IMR-90 (cell line): Measurements from ENCODE around the gene GGTLC1. TPM values are rescaled to one million over a fixed set of nuclear protein-coding genes. Genes with fewer than 3 reads are reported as not detected.

Experiments used
- ATAC-seq: fragments of 200-7000 bp; cut with Tn5 transposase; 2 replicates; pipeline ENCODE4 v1.9.1; 2020; ENCODE audit warnings: low read depth, mild to moderate bottlenecking, moderate library complexity
- BruUV-seq: library from RNA; stranded (reverse); fragments of 400-500 nt; replicated peaks from 2 replicates; lab custom pipeline; 2021; lab: Mats Ljungman, UMichigan
- CTCF ChIA-PET: fragments of 300-600 bp; formaldehyde crosslinking; extraction: SDS; loops from one replicate; lab custom pipeline; 2021; ENCODE audit warnings: antibody characterized with exemption; lab: Yijun Ruan, JAX
- POLR2A ChIA-PET: fragments of 300-600 bp; sonication (Branson Sonifier 250); formaldehyde crosslinking; loops from one replicate; lab custom pipeline; 2022; ENCODE audit warnings: antibody characterized with exemption; ENCODE audit not compliant: unreplicated experiment; lab: Charles Lee
- DNase-seq: peaks from one replicate; pipeline ENCODE4 v3.0.0; 2013
- H2AFZ ChIP-seq: replicated peaks from 2 replicates; pipeline ENCODE3; 2013; ENCODE audit warnings: low read length, mild to moderate bottlenecking; ENCODE audit not compliant: poor library complexity
- H2AK5ac ChIP-seq: 2 replicates; pipeline ENCODE4 v1.6.1; 2013; ENCODE audit warnings: low read depth, low read length, inconsistent platforms
- H2AK9ac ChIP-seq: replicated peaks from 2 replicates; pipeline ENCODE3; 2013; ENCODE audit warnings: mild to moderate bottlenecking, low read depth, low read length, moderate library complexity; ENCODE audit not compliant: poor library complexity
- H2BK120ac ChIP-seq: 2 replicates; pipeline ENCODE4 v1.6.1; 2013; ENCODE audit warnings: low read depth, low read length, inconsistent platforms
- H2BK15ac ChIP-seq: 3 replicates; pipeline ENCODE4 v1.6.1; 2013; ENCODE audit warnings: low read depth, low read length, inconsistent platforms
- H2BK20ac ChIP-seq: 2 replicates; pipeline ENCODE4 v1.6.1; 2013; ENCODE audit warnings: low read depth, mild to moderate bottlenecking, inconsistent platforms, low read length, moderate library complexity
- H2BK5ac ChIP-seq: 2 replicates; pipeline ENCODE4 v1.6.1; 2013; ENCODE audit warnings: mild to moderate bottlenecking, low read depth, low read length, inconsistent platforms; ENCODE audit not compliant: poor library complexity, severe bottlenecking
- H3K14ac ChIP-seq: replicated peaks from 2 replicates; pipeline ENCODE4 v1.6.1; 2013; ENCODE audit warnings: low read depth, low read length, inconsistent platforms
- H3K18ac ChIP-seq: 2 replicates; pipeline ENCODE4 v1.6.1; 2013; ENCODE audit warnings: low read depth, low read length, control low read depth
- H3K23ac ChIP-seq: 2 replicates; pipeline ENCODE4 v1.6.1; 2013; ENCODE audit warnings: low read depth, low read length, inconsistent platforms
- H3K27ac ChIP-seq: 2 replicates; pipeline ENCODE4 v1.5.1; 2013; ENCODE audit warnings: mild to moderate bottlenecking, control low read depth, low read length; ENCODE audit not compliant: insufficient read depth
- H3K27me3 ChIP-seq: 2 replicates; pipeline ENCODE4 v1.6.1; 2013; ENCODE audit warnings: low read length; ENCODE audit not compliant: control insufficient read depth, insufficient read depth
- H3K36me3 ChIP-seq: 2 replicates; pipeline ENCODE4 v1.6.1; 2013; ENCODE audit warnings: low read length, mixed read lengths; ENCODE audit not compliant: control insufficient read depth, insufficient read depth
- H3K4ac ChIP-seq: 2 replicates; pipeline ENCODE4 v1.6.1; 2013; ENCODE audit warnings: low read depth, low read length, inconsistent platforms
- H3K4me1 ChIP-seq: 2 replicates; pipeline ENCODE4 v1.6.1; 2013; ENCODE audit warnings: low read length, mixed read lengths; ENCODE audit not compliant: control insufficient read depth, insufficient read depth
- H3K4me2 ChIP-seq: 2 replicates; pipeline ENCODE4 v1.6.1; 2013; ENCODE audit warnings: low read depth, mild to moderate bottlenecking, control low read depth, low read length, moderate library complexity
- H3K4me3 ChIP-seq: 2 replicates; pipeline ENCODE4 v1.5.1; 2013; ENCODE audit warnings: low read depth, mild to moderate bottlenecking, control low read depth, low read length, moderate library complexity; ENCODE audit not compliant: insufficient read depth
- H3K56ac ChIP-seq: 2 replicates; pipeline ENCODE4 v1.6.1; 2013; ENCODE audit warnings: low read length, inconsistent platforms; ENCODE audit not compliant: insufficient read depth; ENCODE audit errors: extremely low read depth
- H3K79me1 ChIP-seq, 2 experiments: 2 replicates each; pipeline ENCODE4 v1.6.1; 2013; ENCODE audit warnings: low read length in 2 of 2, inconsistent platforms in 1 of 2, low read depth in 1 of 2
- H3K9ac ChIP-seq: 2 replicates; pipeline ENCODE4 v1.6.1; 2013; ENCODE audit warnings: low read depth, low read length, control low read depth
- H3K9me1 ChIP-seq: 2 replicates; pipeline ENCODE4 v1.6.1; 2013; ENCODE audit warnings: low read length, inconsistent platforms; ENCODE audit not compliant: insufficient read depth
- H3K9me3 ChIP-seq: 2 replicates; pipeline ENCODE4 v1.6.1; 2013; ENCODE audit warnings: low read length; ENCODE audit not compliant: control insufficient read depth, insufficient read depth
- H4K20me1 ChIP-seq: 2 replicates; pipeline ENCODE4 v1.6.1; 2013; ENCODE audit warnings: low read length, inconsistent platforms; ENCODE audit not compliant: insufficient read depth
- H4K5ac ChIP-seq: 2 replicates; pipeline ENCODE4 v1.6.1; 2013; ENCODE audit warnings: mild to moderate bottlenecking, low read depth, low read length, control low read depth
- H4K8ac ChIP-seq, 2 experiments: 2 replicates each; pipeline ENCODE4 v1.6.1; 2013; ENCODE audit warnings: low read depth in 2 of 2, low read length in 2 of 2, control low read depth in 1 of 2, inconsistent platforms in 1 of 2
- H4K91ac ChIP-seq: 2 replicates; pipeline ENCODE4 v1.6.1; 2013; ENCODE audit warnings: low read depth, low read length, inconsistent platforms; ENCODE audit not compliant: insufficient read depth
- BHLHE40 ChIP-seq: fragments of 150-350 bp; IDR thresholded peaks from 2 replicates; pipeline ENCODE4 v1.6.1; 2016; ENCODE audit warnings: mild to moderate bottlenecking, low read depth, low read length
- CEBPB ChIP-seq: IDR thresholded peaks from 2 replicates; pipeline ENCODE4 v1.6.1; 2012; ENCODE audit warnings: low read depth, low read length, improper control_type of control experiment
- CHD1 ChIP-seq: IDR thresholded peaks from 2 replicates; pipeline ENCODE4 v1.6.1; 2012; ENCODE audit warnings: low read depth, low read length, improper control_type of control experiment
- ELK1 ChIP-seq: fragments of 150-350 bp; IDR thresholded peaks from 2 replicates; pipeline ENCODE4 v1.6.1; 2016; ENCODE audit warnings: low read depth, mild to moderate bottlenecking, low read length, moderate library complexity, borderline replicate concordance
- FOS ChIP-seq: fragments of 150-350 bp; IDR thresholded peaks from 2 replicates; pipeline ENCODE4 v1.6.1; 2016; ENCODE audit warnings: low read depth, low read length
- MAFK ChIP-seq: IDR thresholded peaks from 2 replicates; pipeline ENCODE4 v1.6.1; 2012; ENCODE audit warnings: low read depth, low read length, improper control_type of control experiment
- MAZ ChIP-seq: IDR thresholded peaks from 2 replicates; pipeline ENCODE4 v1.6.1; 2012; ENCODE audit warnings: low read depth, mild to moderate bottlenecking, low read length, improper control_type of control experiment, moderate library complexity, borderline replicate concordance
- MXI1 ChIP-seq: IDR thresholded peaks from 2 replicates; pipeline ENCODE4 v1.6.1; 2012; ENCODE audit warnings: low read depth, mild to moderate bottlenecking, low read length, moderate library complexity, borderline replicate concordance
- NFE2L2 ChIP-seq: fragments of 150-350 bp; IDR thresholded peaks from 2 replicates; pipeline ENCODE4 v1.6.1; 2016; ENCODE audit warnings: low read depth, mild to moderate bottlenecking, low read length
- POLR2A ChIP-seq: IDR thresholded peaks from 2 replicates; pipeline ENCODE4 v1.6.1; 2012; ENCODE audit warnings: mild to moderate bottlenecking, low read depth, low read length
- RAD21 ChIP-seq: IDR thresholded peaks from 2 replicates; pipeline ENCODE4 v1.6.1; 2012; ENCODE audit warnings: low read length, improper control_type of control experiment
- RCOR1 ChIP-seq: IDR thresholded peaks from 2 replicates; pipeline ENCODE4 v1.6.1; 2012; ENCODE audit warnings: mild to moderate bottlenecking, low read length, improper control_type of control experiment; ENCODE audit not compliant: insufficient replicate concordance
- RFX5 ChIP-seq: IDR thresholded peaks from 2 replicates; pipeline ENCODE4 v1.8.0; 2012; ENCODE audit warnings: low read depth, mild to moderate bottlenecking, low read length, moderate library complexity
- SMC3 ChIP-seq: fragments of 150-350 bp; IDR thresholded peaks from 2 replicates; pipeline ENCODE4 v1.6.1; 2016; ENCODE audit warnings: low read depth, mild to moderate bottlenecking, antibody characterized with exemption, low read length, moderate library complexity
- USF2 ChIP-seq: fragments of 150-350 bp; IDR thresholded peaks from 2 replicates; pipeline ENCODE4 v1.6.1; 2017; ENCODE audit warnings: mild to moderate bottlenecking, antibody characterized with exemption, low read length, low read depth
- WGBS, 2 experiments: methylation state at CpG; one replicate each; pipeline versions ENCODE4 v1.1.5 to v1.1.7; 2013; ENCODE audit warnings: missing lambda C conversion rate in 2 of 2; ENCODE audit not compliant: insufficient read length in 1 of 2; ENCODE audit errors: extremely low coverage in 2 of 2; 5-methylcytosine and 5-hydroxymethylcytosine counted together
- dilution Hi-C: fragments of 300-500 bp; cut with HindIII; formaldehyde crosslinking; loops from one replicate; pipeline ENCODE4 v1.14.3; 2018; ENCODE audit warnings: low sequenced_read_pairs; ENCODE audit not compliant: unreplicated experiment
- in situ Hi-C: fragments of 300-500 bp; cut with MboI; formaldehyde crosslinking; loops from 3 replicates; pipeline ENCODE4 v1.14.3; 2019; ENCODE audit warnings: low sequenced_read_pairs, inconsistent platforms, mixed read lengths
- intact Hi-C: fragments of 100-400 bp; cut with micrococcal nuclease; formaldehyde crosslinking; loops from 2 replicates; pipeline ENCODE4 v1.10.0; 2022
- polyA plus RNA-seq, 3 experiments: library from polyadenylated mRNA; depleted of rRNA; stranded (reverse); fragments of >200 nt; gene quantifications; 2 replicates each; pipeline ENCODE4 v1.2.3, GENCODE V29; 2012; ENCODE audit warnings: low replicate concordance in 1 of 3
- total RNA-seq: library from RNA; depleted of rRNA; stranded (reverse); fragments of >200 nt; gene quantifications from 2 replicates; pipeline ENCODE4 v1.2.3, GENCODE V29; 2012
- TF ChIP-seq, protein P1 (sequence below): conservative IDR thresholded peaks from 2 replicates; pipeline ENCODE4 v1.5.1; 2012; ENCODE audit warnings: mild to moderate bottlenecking, low read depth, low read length, improper control_type of control experiment

GGTLC1 gene
- total and polyA plus RNA-seq, 2 of the 4 experiments (the other 2 are of a cell fraction) = not detected

DNA sequence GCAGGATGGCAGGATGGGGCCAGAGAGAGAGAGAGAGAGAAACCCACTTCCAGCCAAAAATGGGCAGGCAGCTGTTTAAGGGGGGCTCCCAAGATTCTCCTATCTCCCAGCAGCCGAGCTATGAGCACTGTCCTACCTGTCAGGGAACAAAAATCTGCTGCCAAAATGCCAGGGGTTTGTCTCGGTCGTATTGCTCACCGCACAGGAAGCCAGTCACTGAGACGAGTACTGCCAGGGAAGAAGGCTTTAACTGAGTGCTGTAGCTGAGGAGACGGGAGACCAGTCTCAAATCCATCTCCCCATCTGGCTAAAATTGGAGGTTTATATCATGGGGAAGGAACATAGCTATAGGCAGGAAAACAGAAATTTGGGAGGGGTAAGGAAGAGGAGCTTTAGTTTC is 22.3 kb downstream of the GGTLC1 start:
- WGBS, 2 experiments = no CpG with 5 or more reads among the region's 6 CpGs
- in situ Hi-C loops (no loop called here), intact Hi-C loops (no loop called here), dilution Hi-C loops (no loop called here)
- no peak overlapping the region for H2BK20ac ChIP-seq
- H3K27ac ChIP-seq = no peak overlapping the region
- H4K5ac ChIP-seq = no peak overlapping the region
- H2BK120ac ChIP-seq = no peak overlapping the region
- no peak overlapping the region for H2BK15ac ChIP-seq
- H3K56ac ChIP-seq = no peak overlapping the region
- no peak overlapping the region for H4K91ac ChIP-seq
- POLR2A ChIA-PET = no interaction called here
- H3K18ac ChIP-seq = no peak overlapping the region
- BruUV-seq = no TSS peak
- no peaks in the 10 kb centered on the region for H3K4me1 ChIP-seq
- no peak overlapping the region for H2AFZ ChIP-seq
- no peaks in the 10 kb centered on the region for H3K27me3 ChIP-seq
- no peak overlapping the region for H3K23ac ChIP-seq
- H3K79me1 ChIP-seq = no peaks in the 10 kb centered on the region
- H3K4me2 ChIP-seq = no peak overlapping the region
- H3K4ac ChIP-seq = no peak overlapping the region
- H2BK5ac ChIP-seq = no peak overlapping the region
- no peak overlapping the region for H2AK5ac ChIP-seq
- ATAC-seq (no peak), DNase-seq (no peak)
- TF ChIP-seq RFX5 (no peak), RAD21 (no peak), ELK1 (no peak), MXI1 (no peak), CHD1 (no peak), CEBPB (no peak), MAFK (no peak), RCOR1 (no peak), BHLHE40 (no peak), POLR2A (no peak), FOS (no peak), NFE2L2 (no peak), USF2 (no peak), MAZ (no peak), SMC3 (no peak)
- TF ChIP-seq, protein P1, sequence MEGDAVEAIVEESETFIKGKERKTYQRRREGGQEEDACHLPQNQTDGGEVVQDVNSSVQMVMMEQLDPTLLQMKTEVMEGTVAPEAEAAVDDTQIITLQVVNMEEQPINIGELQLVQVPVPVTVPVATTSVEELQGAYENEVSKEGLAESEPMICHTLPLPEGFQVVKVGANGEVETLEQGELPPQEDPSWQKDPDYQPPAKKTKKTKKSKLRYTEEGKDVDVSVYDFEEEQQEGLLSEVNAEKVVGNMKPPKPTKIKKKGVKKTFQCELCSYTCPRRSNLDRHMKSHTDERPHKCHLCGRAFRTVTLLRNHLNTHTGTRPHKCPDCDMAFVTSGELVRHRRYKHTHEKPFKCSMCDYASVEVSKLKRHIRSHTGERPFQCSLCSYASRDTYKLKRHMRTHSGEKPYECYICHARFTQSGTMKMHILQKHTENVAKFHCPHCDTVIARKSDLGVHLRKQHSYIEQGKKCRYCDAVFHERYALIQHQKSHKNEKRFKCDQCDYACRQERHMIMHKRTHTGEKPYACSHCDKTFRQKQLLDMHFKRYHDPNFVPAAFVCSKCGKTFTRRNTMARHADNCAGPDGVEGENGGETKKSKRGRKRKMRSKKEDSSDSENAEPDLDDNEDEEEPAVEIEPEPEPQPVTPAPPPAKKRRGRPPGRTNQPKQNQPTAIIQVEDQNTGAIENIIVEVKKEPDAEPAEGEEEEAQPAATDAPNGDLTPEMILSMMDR = no peak
- H3K36me3 ChIP-seq = no peaks in the 10 kb centered on the region
- H3K9ac ChIP-seq = no peak overlapping the region
- no peak overlapping the region for H2AK9ac ChIP-seq
- H3K9me1 ChIP-seq = no peaks in the 10 kb centered on the region
- no peaks in the 10 kb centered on the region for H3K9me3 ChIP-seq
- no peak overlapping the region for H4K8ac ChIP-seq
- H3K4me3 ChIP-seq = no peak overlapping the region
- no peak overlapping the region for H3K14ac ChIP-seq
- H4K20me1 ChIP-seq = no peaks in the 10 kb centered on the region
- CTCF ChIA-PET = no interaction called here
